BLaER1 (cell line): ENCODE data around the gene PLEKHA1.

Experiments
- H3K27ac ChIP-seq: shearing (Covaris generic); formaldehyde crosslinking; 2 replicates; pipeline ENCODE4 v1.8.1; 2022
- H3K27me3 ChIP-seq: shearing (Covaris generic); formaldehyde crosslinking; 2 replicates; pipeline ENCODE4 v1.8.1; 2022
- H3K36me3 ChIP-seq: shearing (Covaris generic); formaldehyde crosslinking; 2 replicates; pipeline ENCODE4 v1.8.1; 2022
- H3K4me1 ChIP-seq: shearing (Covaris generic); formaldehyde crosslinking; 2 replicates; pipeline ENCODE4 v1.8.1; 2022
- H3K4me2 ChIP-seq: shearing (Covaris generic); formaldehyde crosslinking; 2 replicates; pipeline ENCODE4 v1.8.1; 2022
- H3K4me3 ChIP-seq: shearing (Covaris generic); formaldehyde crosslinking; 2 replicates; pipeline ENCODE4 v1.8.1; 2022
- H3K9ac ChIP-seq: shearing (Covaris generic); formaldehyde crosslinking; 2 replicates; pipeline ENCODE4 v1.8.1; 2022
- H3K9me3 ChIP-seq: shearing (Covaris generic); formaldehyde crosslinking; 2 replicates; pipeline ENCODE4 v1.8.1; 2022
- H4K20me1 ChIP-seq: shearing (Covaris generic); formaldehyde crosslinking; 2 replicates; pipeline ENCODE4 v1.8.1; 2022
- Cebpa-rat ChIP-seq: shearing (Covaris generic); IDR thresholded peaks from 2 replicates; pipeline ENCODE4 v1.8.1; 2022

Gene PLEKHA1

DNA sequence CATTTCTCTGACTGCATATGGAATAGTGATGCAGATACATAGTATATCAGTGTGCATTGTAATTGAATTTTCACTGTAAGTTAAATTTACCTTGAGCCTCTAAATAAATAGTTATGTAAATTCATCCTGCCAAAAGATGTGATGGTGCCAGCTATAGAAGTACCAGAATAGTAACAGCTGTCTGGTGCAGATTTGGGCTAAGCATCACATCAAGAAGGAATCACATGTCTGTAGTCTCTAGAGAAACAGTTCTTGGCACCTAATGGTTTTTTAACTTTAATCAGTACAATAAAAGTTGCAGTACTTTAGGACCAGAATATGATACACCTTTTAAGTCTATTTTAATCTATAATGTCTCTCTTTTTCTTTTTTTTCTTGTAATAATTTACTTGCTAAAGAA lies 17.4 kb downstream of the PLEKHA1 start:
- H4K20me1 ChIP-seq = 0 out of 2 replicates have a peak, but pooled peaks cover 12% of the 10 kb centered on the region
- TF ChIP-seq Cebpa-rat = no peak

GRCh38 chr10:122392835-122393234 lies 18.3 kb downstream of the PLEKHA1 start:
- H3K4me2 ChIP-seq = no peak overlapping the region
- H3K36me3 ChIP-seq = peaks cover 9% of the 10 kb centered on the region; the same call in 1 of the 2 replicates
- 0 out of 2 replicates have a peak, but pooled peaks cover 12% of the 10 kb centered on the region for H4K20me1 ChIP-seq
- no peak overlapping the region for H3K4me3 ChIP-seq
- H3K4me1 ChIP-seq = peaks cover 21% of the 10 kb centered on the region
- H3K9ac ChIP-seq = no peak overlapping the region
- no peaks in the 10 kb centered on the region for H3K9me3 ChIP-seq
- TF ChIP-seq Cebpa-rat = no peak
- H3K27ac ChIP-seq = no peak overlapping the region
- H3K27me3 ChIP-seq = no peaks in the 10 kb centered on the region

More for the DNA sequence above, 17.4 kb downstream of the PLEKHA1 start:
- Histone ChIP-seq H3K36me3 (peaks cover 13% of the 10 kb centered on the region; the same call in 1 of the 2 replicates), H3K9ac (no peak overlapping the region), H3K27me3 (no peaks in the 10 kb centered on the region), H3K4me1 (peaks cover 21% of the 10 kb centered on the region), H3K9me3 (no peaks in the 10 kb centered on the region), H3K4me2 (0 out of 2 replicates have a peak overlapping the region, but pooled peaks have one; percentile 13), H3K4me3 (no peak overlapping the region), H3K27ac (no peak overlapping the region)

- H3K9me3 ChIP-seq = no peaks in the 10 kb centered on the region
- no peaks in the 10 kb centered on the region for H3K27me3 ChIP-seq
- no peak overlapping the region for H3K4me2 ChIP-seq
- H3K9ac ChIP-seq = no peak overlapping the region
- no peak overlapping the region for H3K27ac ChIP-seq
- no peak overlapping the region for H3K4me3 ChIP-seq
- peaks cover 8% of the 10 kb centered on the region; the same call in 1 of the 2 replicates for H3K36me3 ChIP-seq
- peaks cover 21% of the 10 kb centered on the region for H3K4me1 ChIP-seq
- no peak for TF ChIP-seq Cebpa-rat
- H4K20me1 ChIP-seq = 0 out of 2 replicates have a peak, but pooled peaks cover 12% of the 10 kb centered on the region
Measured at GRCh38 chr10:122393288-122393687, 18.8 kb downstream of the PLEKHA1 start.

GRCh38 chr10:122402548-122403131 lies 28.1 kb downstream of the PLEKHA1 start:
- H3K27ac ChIP-seq = no peak overlapping the region
- H3K4me3 ChIP-seq = no peak overlapping the region
- H3K4me1 ChIP-seq = no peaks in the 10 kb centered on the region
- no peaks in the 10 kb centered on the region for H3K27me3 ChIP-seq
- no peak overlapping the region for H3K4me2 ChIP-seq
- TF ChIP-seq Cebpa-rat = no peak
- H3K36me3 ChIP-seq = peaks cover 10% of the 10 kb centered on the region
- no peaks in the 10 kb centered on the region for H3K9me3 ChIP-seq
- no peaks in the 10 kb centered on the region for H4K20me1 ChIP-seq
- no peak overlapping the region for H3K9ac ChIP-seq

DNA sequence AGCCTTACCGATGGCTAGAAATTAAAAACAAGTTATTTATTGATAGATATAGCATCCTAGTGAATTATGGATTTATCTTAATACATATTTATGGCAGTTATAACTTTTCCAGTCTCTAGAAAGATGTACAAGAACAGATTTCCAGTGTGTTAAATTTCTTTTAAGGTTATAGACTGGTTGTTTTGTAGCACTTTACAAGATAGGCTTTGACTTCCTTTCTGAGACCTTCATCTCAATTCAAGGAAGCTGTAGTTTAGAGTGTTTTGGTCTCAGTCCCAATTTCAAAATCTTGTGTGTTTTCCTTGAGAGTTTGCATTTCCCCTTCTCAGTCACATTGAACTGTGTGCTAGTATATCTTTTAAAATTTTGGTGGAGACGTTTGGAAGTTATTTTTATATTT lies 30.1 kb downstream of the PLEKHA1 start:
- no peak overlapping the region for H3K27ac ChIP-seq
- H3K9ac ChIP-seq = no peak overlapping the region
- no peaks in the 10 kb centered on the region for H3K27me3 ChIP-seq
- no peaks in the 10 kb centered on the region for H4K20me1 ChIP-seq
- TF ChIP-seq Cebpa-rat = no peak
- peaks cover 10% of the 10 kb centered on the region for H3K36me3 ChIP-seq
- no peak overlapping the region for H3K4me3 ChIP-seq
- H3K4me1 ChIP-seq = no peaks in the 10 kb centered on the region
- H3K9me3 ChIP-seq = no peaks in the 10 kb centered on the region
- no peak overlapping the region for H3K4me2 ChIP-seq

DNA sequence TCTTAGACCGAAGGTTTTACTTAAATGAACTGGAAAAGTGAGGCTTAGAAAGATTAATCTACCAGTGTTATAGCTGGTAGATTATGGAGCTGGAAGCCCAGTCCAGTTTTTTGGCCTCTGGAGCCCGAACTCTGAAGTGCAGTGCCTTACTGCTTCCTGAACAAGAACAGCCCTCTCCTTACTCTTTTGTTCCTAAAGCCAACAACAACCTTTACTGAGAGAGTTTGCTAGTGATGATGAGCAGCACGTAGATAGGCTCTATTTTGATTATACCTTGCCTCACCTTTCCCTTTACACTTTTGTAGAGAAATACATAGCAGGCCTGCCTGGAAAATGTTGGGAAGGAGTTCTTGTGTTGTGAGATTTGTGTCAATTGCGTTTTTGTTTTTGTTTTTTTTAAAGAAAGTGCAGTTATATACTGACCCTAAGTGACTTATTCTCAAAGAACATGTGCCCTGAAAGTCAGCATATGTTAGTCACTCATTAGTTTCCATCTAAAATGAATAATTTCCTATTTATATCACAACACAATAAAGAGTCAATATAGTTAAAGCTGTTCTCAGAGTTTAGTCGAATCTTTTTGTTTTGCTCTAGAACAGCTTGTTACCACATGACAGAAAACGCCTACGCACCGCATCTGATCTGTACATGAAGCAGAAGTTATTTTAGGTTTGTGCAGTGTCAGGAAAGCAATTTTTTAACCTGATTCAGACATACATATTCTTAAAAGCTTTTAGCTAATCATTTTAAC lies 33.0 kb downstream of the PLEKHA1 start:
- peaks cover 6% of the 10 kb centered on the region; the same call in 1 of the 2 replicates for H3K36me3 ChIP-seq
- H4K20me1 ChIP-seq = no peaks in the 10 kb centered on the region
- H3K4me2 ChIP-seq = no peak overlapping the region
- H3K4me3 ChIP-seq = no peak overlapping the region
- TF ChIP-seq Cebpa-rat = no peak
- no peak overlapping the region for H3K9ac ChIP-seq
- H3K27me3 ChIP-seq = no peaks in the 10 kb centered on the region
- H3K4me1 ChIP-seq = no peaks in the 10 kb centered on the region
- no peaks in the 10 kb centered on the region for H3K9me3 ChIP-seq
- no peak overlapping the region for H3K27ac ChIP-seq

DNA sequence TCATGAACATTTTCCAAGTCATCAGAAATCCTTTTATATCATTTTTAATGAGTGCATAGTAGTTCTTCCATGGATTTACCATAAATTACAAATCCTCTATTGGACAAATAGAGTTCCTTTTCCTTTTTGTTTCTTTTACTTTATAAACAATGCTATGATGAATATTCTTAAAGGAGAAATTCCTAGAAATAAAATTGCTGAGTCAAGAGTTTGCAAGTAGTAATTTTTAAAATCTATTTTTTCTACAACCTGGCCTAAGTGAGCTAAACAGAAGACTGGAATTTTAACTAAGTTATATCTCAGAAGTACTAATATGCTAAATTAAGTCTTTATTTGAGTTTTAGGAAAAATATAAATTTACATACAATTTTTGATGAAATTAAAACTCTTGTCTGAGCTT lies 38.8 kb downstream of the PLEKHA1 start:
- no peaks in the 10 kb centered on the region for H4K20me1 ChIP-seq
- H3K27me3 ChIP-seq = no peaks in the 10 kb centered on the region
- H3K4me3 ChIP-seq = no peak overlapping the region
- TF ChIP-seq Cebpa-rat = no peak
- H3K4me2 ChIP-seq = no peak overlapping the region
- no peaks in the 10 kb centered on the region for H3K36me3 ChIP-seq
- no peak overlapping the region for H3K9ac ChIP-seq
- no peak overlapping the region for H3K27ac ChIP-seq
- no peaks in the 10 kb centered on the region for H3K9me3 ChIP-seq
- peaks cover 13% of the 10 kb centered on the region for H3K4me1 ChIP-seq

- Histone ChIP-seq H3K4me1 (peaks cover 13% of the 10 kb centered on the region), H3K4me3 (no peak overlapping the region), H4K20me1 (no peaks in the 10 kb centered on the region), H3K9me3 (no peaks in the 10 kb centered on the region), H3K27ac (no peak overlapping the region), H3K27me3 (no peaks in the 10 kb centered on the region), H3K4me2 (peak overlapping the region; percentile 48), H3K9ac (no peak overlapping the region), H3K36me3 (no peaks in the 10 kb centered on the region)
- no peak for TF ChIP-seq Cebpa-rat
Measured at GRCh38 chr10:122417667-122418066, 43.2 kb downstream of the PLEKHA1 start.

DNA sequence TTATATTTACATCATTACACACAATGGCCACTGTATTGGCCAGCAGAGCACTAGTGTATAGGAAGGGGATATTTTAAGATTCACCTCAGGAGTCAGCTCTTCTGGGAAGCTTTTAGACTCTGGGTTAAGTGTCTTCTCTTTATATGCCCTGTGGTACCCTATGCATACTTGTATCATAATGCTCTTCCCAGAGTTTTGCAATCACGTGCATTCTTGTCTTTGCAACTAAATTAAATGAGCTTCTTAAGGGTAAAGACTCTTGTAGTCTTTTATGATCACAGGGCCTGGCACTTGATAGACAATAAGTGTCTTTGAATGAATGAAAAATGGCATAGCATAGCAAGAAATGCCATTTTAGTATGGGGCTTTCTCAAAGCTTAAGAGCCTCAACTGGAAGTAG lies 44.5 kb downstream of the PLEKHA1 start:
- TF ChIP-seq Cebpa-rat = no peak
- Histone ChIP-seq H3K9ac (no peak overlapping the region), H3K27ac (no peak overlapping the region), H4K20me1 (no peaks in the 10 kb centered on the region), H3K27me3 (no peaks in the 10 kb centered on the region), H3K4me1 (peaks cover 13% of the 10 kb centered on the region), H3K4me2 (no peak overlapping the region), H3K9me3 (no peaks in the 10 kb centered on the region), H3K4me3 (no peak overlapping the region), H3K36me3 (no peaks in the 10 kb centered on the region)

- no peaks in the 10 kb centered on the region for H3K36me3 ChIP-seq
- TF ChIP-seq Cebpa-rat = no peak
Measured at GRCh38 chr10:122419876-122420623, 45.5 kb downstream of the PLEKHA1 start.

More at GRCh38 chr10:122419876-122420623, 45.5 kb downstream of the PLEKHA1 start:
- H3K9ac ChIP-seq = no peak overlapping the region
- H3K4me3 ChIP-seq = no peak overlapping the region
- no peak overlapping the region for H3K27ac ChIP-seq
- H3K4me1 ChIP-seq = peaks cover 18% of the 10 kb centered on the region
- H3K4me2 ChIP-seq = no peak overlapping the region
- H4K20me1 ChIP-seq = no peaks in the 10 kb centered on the region
- no peaks in the 10 kb centered on the region for H3K9me3 ChIP-seq
- no peaks in the 10 kb centered on the region for H3K27me3 ChIP-seq
